ENCODE results near the gene PRKAR2A.

DNA sequence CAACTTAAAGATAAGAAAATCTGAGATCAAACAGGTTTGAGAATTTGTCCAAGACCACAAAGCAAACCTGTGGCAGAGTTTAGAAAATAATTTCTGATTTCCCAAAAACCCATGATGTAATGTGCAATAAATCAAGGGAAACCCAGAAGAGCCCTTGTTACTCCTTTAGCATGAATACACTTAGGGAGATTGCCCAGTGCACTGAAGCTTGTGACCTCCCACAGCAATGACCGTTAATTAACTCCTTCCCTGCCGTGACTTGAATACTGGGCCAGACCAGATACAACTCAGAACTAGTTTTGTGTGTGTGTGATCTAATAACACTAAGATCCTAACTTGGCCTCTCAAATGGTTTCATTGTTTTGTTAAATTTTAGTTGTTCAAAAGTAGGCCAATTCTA lies 2.5 kb downstream of the PRKAR2A start:
- no peak for TF ChIP-seq EZH2 (IDR thresholded peaks at IDR 0.05; ENCODE audit: low read length, missing control alignments)
- TF ChIP-seq, protein P1, sequence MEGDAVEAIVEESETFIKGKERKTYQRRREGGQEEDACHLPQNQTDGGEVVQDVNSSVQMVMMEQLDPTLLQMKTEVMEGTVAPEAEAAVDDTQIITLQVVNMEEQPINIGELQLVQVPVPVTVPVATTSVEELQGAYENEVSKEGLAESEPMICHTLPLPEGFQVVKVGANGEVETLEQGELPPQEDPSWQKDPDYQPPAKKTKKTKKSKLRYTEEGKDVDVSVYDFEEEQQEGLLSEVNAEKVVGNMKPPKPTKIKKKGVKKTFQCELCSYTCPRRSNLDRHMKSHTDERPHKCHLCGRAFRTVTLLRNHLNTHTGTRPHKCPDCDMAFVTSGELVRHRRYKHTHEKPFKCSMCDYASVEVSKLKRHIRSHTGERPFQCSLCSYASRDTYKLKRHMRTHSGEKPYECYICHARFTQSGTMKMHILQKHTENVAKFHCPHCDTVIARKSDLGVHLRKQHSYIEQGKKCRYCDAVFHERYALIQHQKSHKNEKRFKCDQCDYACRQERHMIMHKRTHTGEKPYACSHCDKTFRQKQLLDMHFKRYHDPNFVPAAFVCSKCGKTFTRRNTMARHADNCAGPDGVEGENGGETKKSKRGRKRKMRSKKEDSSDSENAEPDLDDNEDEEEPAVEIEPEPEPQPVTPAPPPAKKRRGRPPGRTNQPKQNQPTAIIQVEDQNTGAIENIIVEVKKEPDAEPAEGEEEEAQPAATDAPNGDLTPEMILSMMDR (conservative IDR thresholded peaks at IDR 0.05 in 1 of 2, IDR thresholded peaks at IDR 0.05 in 1 of 2; ENCODE audit: low read depth in 1 of 2, low read length in 2 of 2): no peak
